Common myeloid progenitor, CD34-positive (primary cell): Measurements from ENCODE around the gene CHAC1. TPM values are rescaled to one million over a fixed set of nuclear protein-coding genes. Genes with fewer than 3 reads are reported as not detected.

Experiments
- CTCF ChIA-PET: fragments of 350-600 bp; sonication (Branson Sonifier 250); formaldehyde crosslinking; loops from one replicate; lab custom pipeline; 2021; ENCODE audit warnings: antibody characterized with exemption; lab: Charles Lee
- POLR2A ChIA-PET: fragments of 350-600 bp; sonication (Branson Sonifier 250); formaldehyde crosslinking; loops from one replicate; lab custom pipeline; 2021; ENCODE audit warnings: antibody characterized with exemption; lab: Charles Lee
- DNase-seq, 3 donors: peaks; one replicate each; pipeline versions ENCODE4 v3.0.0 to v3.0.0-alpha.2; 2013
- H3K27ac ChIP-seq, 2 experiments: 1 replicate in 1 of 2; 2 replicates in 1 of 2; pipeline ENCODE4 v1.7.0; 2013; ENCODE audit warnings: inconsistent platforms in 2 of 2, low read length in 2 of 2, mild to moderate bottlenecking in 2 of 2, low read depth in 1 of 2, moderate library complexity in 1 of 2; ENCODE audit not compliant: severe bottlenecking in 2 of 2, insufficient read depth in 1 of 2, poor library complexity in 1 of 2
- H3K27me3 ChIP-seq, 5 experiments: replicated peaks in 2 of 5; 1 replicate in 3 of 5; 2 replicates in 2 of 5; pipeline versions ENCODE4 v1.6.1 to v1.7.0; 2013; ENCODE audit warnings: low read length in 4 of 5, mild to moderate bottlenecking in 2 of 5, moderate library complexity in 2 of 5, inconsistent platforms in 1 of 5; ENCODE audit not compliant: insufficient read depth in 5 of 5, control insufficient read depth in 4 of 5
- H3K36me3 ChIP-seq, 4 experiments: 1 replicate in 2 of 4; 2 replicates in 2 of 4; pipeline versions ENCODE4 v1.6.1 to v1.7.0; 2013; ENCODE audit warnings: low read length in 3 of 4, control low read depth in 1 of 4, mild to moderate bottlenecking in 1 of 4; ENCODE audit not compliant: control insufficient read depth in 4 of 4, insufficient read depth in 4 of 4
- H3K4me1 ChIP-seq, 4 experiments: 1 replicate in 3 of 4; 2 replicates in 1 of 4; pipeline versions ENCODE4 v1.6.1 to v1.7.1; 2013; ENCODE audit warnings: low read length in 3 of 4, mild to moderate bottlenecking in 3 of 4, control low read depth in 1 of 4, inconsistent platforms in 1 of 4, moderate library complexity in 1 of 4; ENCODE audit not compliant: control insufficient read depth in 4 of 4, insufficient read depth in 4 of 4; ENCODE audit errors: control extremely low read depth in 1 of 4
- H3K4me3 ChIP-seq, 7 experiments: 1 replicate in 4 of 7; 2 replicates in 3 of 7; pipeline versions ENCODE4 v1.5.1 to v1.7.0; 2013; ENCODE audit warnings: mild to moderate bottlenecking in 7 of 7, low read length in 6 of 7, moderate library complexity in 6 of 7, inconsistent platforms in 2 of 7, low read depth in 2 of 7, control low read depth in 1 of 7; ENCODE audit not compliant: insufficient read depth in 4 of 7, control insufficient read depth in 1 of 7; ENCODE audit errors: extremely low read depth in 1 of 7
- H3K9me3 ChIP-seq, 5 experiments: 1 replicate in 4 of 5; 2 replicates in 1 of 5; pipeline versions ENCODE4 v1.6.1 to v1.7.1; 2013; ENCODE audit warnings: low read length in 4 of 5, mild to moderate bottlenecking in 2 of 5, inconsistent platforms in 1 of 5, low read depth in 1 of 5, moderate library complexity in 1 of 5; ENCODE audit not compliant: control insufficient read depth in 4 of 5, insufficient read depth in 2 of 5; ENCODE audit errors: control extremely low read depth in 1 of 5
- WGBS: methylation state at CpG from one replicate; pipeline ENCODE4 v1.1.5; 2013; ENCODE audit not compliant: insufficient coverage; 5-methylcytosine and 5-hydroxymethylcytosine counted together
- polyA plus RNA-seq: library from polyadenylated mRNA; unstranded; fragments of 120-200 nt; gene quantifications from one replicate; pipeline ENCODE4 v1.2.1, GENCODE V29; 2013

Gene CHAC1
- 0.63 TPM for polyA plus RNA-seq

DNA sequence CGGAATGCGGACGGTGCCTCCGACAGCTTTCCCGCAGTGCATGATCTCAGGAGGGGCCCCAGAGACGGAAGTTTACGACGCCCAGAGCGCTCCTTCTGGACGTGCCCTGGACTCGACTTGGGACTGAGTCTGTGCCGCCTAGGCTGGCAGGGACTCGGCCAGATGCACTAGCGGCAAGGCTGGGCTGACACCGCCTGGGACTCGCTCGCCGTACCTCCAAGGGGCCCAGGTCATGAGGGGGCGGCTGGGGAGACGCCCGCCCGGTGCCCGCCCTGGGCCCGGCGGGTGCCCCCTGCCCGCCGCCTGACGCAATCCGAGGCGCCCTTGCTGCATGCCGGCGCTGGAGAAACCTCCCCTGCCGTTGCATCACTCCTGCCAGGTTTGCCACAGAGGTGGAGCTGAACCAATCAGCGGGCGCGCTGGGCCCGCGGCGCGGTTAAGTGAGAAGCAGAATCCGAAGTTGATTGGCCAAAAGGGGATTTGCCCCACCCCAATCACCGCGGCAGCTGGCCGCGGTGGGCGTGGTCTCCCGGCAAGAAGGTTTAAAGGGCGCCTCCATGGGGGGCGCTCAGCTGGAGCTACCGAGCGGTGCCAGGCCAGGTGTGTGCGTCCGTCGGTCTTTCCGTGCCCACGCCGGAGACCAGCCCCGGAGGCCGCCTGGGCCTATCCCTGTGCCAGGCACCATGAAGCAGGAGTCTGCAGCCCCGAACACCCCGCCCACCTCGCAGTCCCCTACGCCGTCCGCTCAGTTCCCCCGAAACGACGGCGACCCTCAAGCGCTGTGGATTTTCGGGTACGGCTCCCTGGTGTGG is at the start of gene CHAC1:
Gene CHAC1 (plus strand): TSS at position 571 of the 812 bp plus-strand sequence. CDS start 113 bp downstream, at position 684.
- POLR2A ChIA-PET: no interaction called here
- DNase-seq: peak; percentile 86 to 94 (median 94)
- peaks cover 0 to 8% (median 0%) of the 10 kb centered on the region in 5 experiments for H3K27me3 ChIP-seq
- H3K9me3 ChIP-seq: no peaks in the 10 kb centered on the region
- WGBS: under 1% methylated on average over 64 of the region's 72 CpGs
- H3K36me3 ChIP-seq: no peaks in the 10 kb centered on the region
- H3K4me3 ChIP-seq: peak within 1 kb of the TSS; percentile 38 to 83 (median 63)
- CTCF ChIA-PET: interaction anchor here (1.0 to 7.0 kb wide), 6 partner anchors 9 to 65 kb away, joined by 3 to 46 read pairs (median 8); no protein-coding TSS in a partner anchor
- peaks cover 0 to 26% (median 19%) of the 10 kb centered on the region in 4 experiments for H3K4me1 ChIP-seq
- peak within 1 kb of the TSS in 1 of 2 experiments; percentile 74 for H3K27ac ChIP-seq

GRCh38 chr15:40904552-40905201 is 48.6 kb upstream of the CHAC1 start:
- no peaks in the 10 kb centered on the region for H3K9me3 ChIP-seq
- POLR2A ChIA-PET: interaction anchor here (0.6 to 0.9 kb wide), 3 partner anchors 24 to 114 kb away, joined by 3 to 4 read pairs (median 4); no protein-coding TSS in a partner anchor
- H3K36me3 ChIP-seq: peaks cover 0 to 45% (median 32%) of the 10 kb centered on the region in 4 experiments
- no peak for DNase-seq
- H3K27me3 ChIP-seq: no peaks in the 10 kb centered on the region
- no peak overlapping the region for H3K27ac ChIP-seq
- CTCF ChIA-PET: interaction anchor here (0.5 to 20.1 kb wide), 24 partner anchors 10 to 449 kb away, joined by 3 to 491 read pairs (median 4); partner anchors contain the start of genes CHAC1, DLL4 and VPS18
- 97% methylated on average over 6 of the region's 7 CpGs for WGBS
- H3K4me1 ChIP-seq: peaks cover 6 to 51% (median 43%) of the 10 kb centered on the region in 4 experiments
- H3K4me3 ChIP-seq: no peak overlapping the region

DNA sequence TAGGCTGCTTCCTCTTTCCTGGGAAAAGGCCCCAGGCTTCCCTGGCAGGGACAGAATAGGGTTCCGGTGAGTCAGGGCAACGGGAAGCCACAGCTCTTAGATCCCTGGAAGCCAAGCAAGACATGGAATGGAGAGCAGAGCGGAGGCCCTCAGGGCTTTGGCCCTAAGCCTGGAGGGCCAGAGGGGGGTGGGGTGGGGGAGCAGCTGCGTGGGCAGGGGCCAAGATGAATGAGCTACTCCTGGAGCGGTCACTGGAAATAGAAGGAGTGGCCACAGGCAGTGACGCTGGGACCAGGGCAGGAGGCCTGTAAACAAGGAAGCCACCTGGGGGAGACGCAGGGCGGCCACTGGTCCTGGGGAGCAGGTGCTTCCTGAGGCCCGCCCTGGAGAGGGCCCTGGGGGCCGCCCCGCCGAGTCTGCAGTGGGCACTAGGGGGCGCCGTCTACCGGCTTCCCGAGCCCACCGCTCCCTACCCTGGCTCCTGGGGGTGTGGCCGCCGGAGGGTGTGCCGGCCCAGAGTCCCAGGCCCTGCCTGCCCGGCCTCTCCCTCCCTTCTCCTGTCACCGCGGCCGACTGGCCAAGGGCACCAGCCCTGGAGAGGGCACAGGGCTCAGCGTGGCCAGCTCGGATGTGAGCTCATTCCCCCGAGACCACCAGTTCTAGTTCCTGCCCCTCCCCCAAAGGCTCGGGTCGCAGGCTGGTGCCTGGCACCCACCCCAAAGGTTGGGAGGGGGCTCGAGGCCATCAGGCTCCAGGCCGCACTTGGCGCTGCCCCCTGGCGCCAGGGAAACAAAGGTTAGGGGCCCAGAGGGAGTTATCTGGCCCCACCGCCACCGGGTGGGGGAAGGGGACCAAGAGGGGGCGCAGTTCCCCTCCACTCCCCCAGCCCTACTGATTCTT is 46.9 kb upstream of the CHAC1 start:
- ChIA-PET POLR2A (interaction anchor here (0.5 to 1.4 kb wide), 2 partner anchors 22 to 115 kb away, joined by 3 to 4 read pairs; no protein-coding TSS in a partner anchor), CTCF (interaction anchor here (0.8 to 20.1 kb wide), 24 partner anchors 10 to 327 kb away, joined by 3 to 491 read pairs (median 4); partner anchors contain the start of genes CHAC1, DLL4 and VPS18)
- Histone ChIP-seq H3K27me3 (no peaks in the 10 kb centered on the region), H3K4me1 (peaks cover 6 to 65% (median 49%) of the 10 kb centered on the region in 4 experiments), H3K27ac (peak overlapping the region; percentile 7 to 73), H3K4me3 (peak overlapping the region; percentile 30 to 87 (median 73)), H3K9me3 (no peaks in the 10 kb centered on the region), H3K36me3 (peaks cover 0 to 29% (median 19%) of the 10 kb centered on the region in 4 experiments)
- DNase-seq: peak; percentile 82 to 93 (median 91)
- WGBS: 5% methylated on average over 19 of the region's 36 CpGs

DNA sequence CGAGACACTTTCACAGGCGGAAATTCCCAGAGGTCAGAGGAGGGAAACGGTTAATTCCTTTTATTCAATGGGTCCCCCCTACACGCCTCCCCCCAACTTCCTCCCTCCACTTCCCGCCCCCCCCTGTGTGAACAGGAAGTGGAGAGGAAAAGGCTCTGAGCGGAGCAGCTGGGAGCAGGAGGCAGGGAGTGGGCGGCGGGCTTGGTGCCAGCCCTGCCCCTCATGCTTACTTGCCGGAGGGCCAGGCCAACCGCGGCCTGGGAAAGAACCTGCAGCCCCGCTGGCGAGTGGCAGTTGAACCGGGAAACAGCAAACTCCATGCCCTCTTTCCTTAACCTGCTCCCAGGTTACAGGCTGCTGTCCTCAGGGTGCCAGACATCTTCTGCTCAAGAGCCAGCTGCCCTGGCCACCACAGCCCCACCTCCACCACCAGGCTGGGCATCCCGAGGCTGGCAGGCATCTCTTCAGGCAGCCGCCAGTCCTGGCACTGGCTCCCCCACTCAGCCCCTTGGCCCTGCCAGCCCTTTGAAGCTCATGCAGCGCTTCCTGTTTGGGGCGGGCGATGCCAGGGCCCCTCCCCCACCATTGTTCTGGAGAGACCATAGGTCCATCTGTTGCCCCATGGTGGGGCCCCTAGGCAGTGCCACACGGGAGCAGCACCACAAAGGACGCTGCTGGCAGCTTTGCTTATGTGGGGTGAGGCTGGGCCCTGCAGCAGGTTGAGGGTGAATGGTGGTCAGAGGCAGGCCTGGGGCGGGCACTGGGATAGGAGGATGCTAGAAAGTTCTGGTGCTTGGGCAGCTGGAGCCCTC is 46.1 kb upstream of the CHAC1 start:
- Histone ChIP-seq H3K36me3 (peaks cover 0 to 29% (median 19%) of the 10 kb centered on the region in 4 experiments), H3K4me1 (peaks cover 6 to 65% (median 48%) of the 10 kb centered on the region in 4 experiments), H3K27me3 (no peaks in the 10 kb centered on the region), H3K4me3 (peak overlapping the region; percentile 32 to 87 (median 73)), H3K27ac (peak overlapping the region; percentile 7 to 46), H3K9me3 (no peaks in the 10 kb centered on the region)
- peak in 2 of 3 donors; percentile 82 to 86 for DNase-seq
- CTCF ChIA-PET: interaction anchor here (1.2 to 20.1 kb wide), 17 partner anchors 9 to 278 kb away, joined by 3 to 491 read pairs (median 10); partner anchors contain the start of genes CHAC1 and DLL4
- POLR2A ChIA-PET: interaction anchor here (1.4 kb wide), 1 partner anchor 114 kb away, joined by 3 read pairs; no protein-coding TSS in a partner anchor
- WGBS: 6% methylated on average over 13 of the region's 22 CpGs

DNA sequence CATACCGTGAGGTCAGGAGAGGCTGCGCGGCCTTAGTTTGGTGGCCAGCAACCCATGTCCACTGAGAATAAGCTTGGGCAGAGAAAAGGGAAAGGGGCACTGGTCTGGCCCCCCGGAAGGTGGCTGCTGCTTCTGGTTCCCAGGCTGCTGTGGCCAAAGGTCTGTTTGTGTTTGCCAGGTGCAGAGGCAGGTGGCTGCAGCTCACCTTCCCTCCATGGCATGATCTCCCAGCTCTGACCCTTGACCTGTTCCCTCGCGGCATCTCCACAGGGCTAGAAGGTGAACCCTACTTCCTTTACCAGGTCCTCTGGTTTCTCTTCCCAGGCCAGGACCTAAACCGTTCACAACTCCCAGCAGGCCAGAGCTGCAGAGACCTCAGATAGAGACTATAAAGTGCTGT is 45.2 kb upstream of the CHAC1 start:
- H3K4me3 ChIP-seq: no peak overlapping the region
- 100% methylated on average over 4 of the region's 7 CpGs for whole genome bisulfite sequencing
- POLR2A ChIA-PET: interaction anchor here (1.0 kb wide), 1 partner anchor 12 kb away, joined by 4 read pairs; no protein-coding TSS in a partner anchor
- peaks cover 0 to 22% (median 12%) of the 10 kb centered on the region in 4 experiments for H3K36me3 ChIP-seq
- H3K27ac ChIP-seq: no peak overlapping the region
- no peaks in the 10 kb centered on the region for H3K9me3 ChIP-seq
- CTCF ChIA-PET: interaction anchor here (1.4 to 20.1 kb wide), 10 partner anchors 9 to 277 kb away, joined by 3 to 491 read pairs (median 17); partner anchors contain the start of genes CHAC1 and DLL4
- H3K4me1 ChIP-seq: peaks cover 6 to 56% (median 40%) of the 10 kb centered on the region in 4 experiments
- DNase-seq: no peak
- H3K27me3 ChIP-seq: no peaks in the 10 kb centered on the region
